Measurements from ENCODE around the gene FRRS1. TPM values are rescaled to one million over a fixed set of nuclear protein-coding genes. Genes with fewer than 3 reads are reported as not detected.
"Not testable (repeated sequence)": the region's sequence is repeated elsewhere in the genome, so short reads cannot be mapped to it uniquely, and the experiment has no call there.

The FRRS1 gene
- total RNA-seq, 1 donor, result 24.7 TPM

DNA sequence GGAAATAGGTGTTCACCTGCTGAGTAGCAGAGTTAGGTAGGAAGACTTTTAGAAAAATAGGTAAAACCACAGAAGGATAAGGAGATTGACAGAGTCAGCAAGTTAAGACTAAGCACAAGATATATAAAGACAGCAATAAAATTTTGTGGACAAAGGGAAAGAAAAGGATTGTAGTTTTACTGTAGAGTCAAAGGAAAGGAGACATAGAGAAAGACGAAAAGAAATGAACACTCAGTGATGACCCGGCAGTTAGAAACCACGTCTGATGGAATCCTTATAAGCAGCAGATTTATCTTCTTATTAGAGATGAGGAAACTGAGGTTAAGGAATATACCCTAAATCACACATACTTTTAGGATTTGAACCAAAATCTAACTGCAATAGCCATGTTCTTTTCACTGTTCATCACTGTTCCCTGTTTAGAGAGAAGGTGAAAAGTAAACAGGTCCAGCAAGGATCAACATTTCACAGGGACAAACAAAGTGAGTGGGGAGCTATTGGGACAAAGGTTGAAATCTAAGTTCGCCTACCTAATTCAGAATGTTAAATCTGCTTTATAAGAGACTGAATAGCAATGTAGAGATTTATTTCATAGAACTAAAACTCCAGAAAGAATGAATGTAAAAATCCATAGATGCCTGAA is 6.8 kb downstream of the FRRS1 start:
- TF ChIP-seq, protein P1, sequence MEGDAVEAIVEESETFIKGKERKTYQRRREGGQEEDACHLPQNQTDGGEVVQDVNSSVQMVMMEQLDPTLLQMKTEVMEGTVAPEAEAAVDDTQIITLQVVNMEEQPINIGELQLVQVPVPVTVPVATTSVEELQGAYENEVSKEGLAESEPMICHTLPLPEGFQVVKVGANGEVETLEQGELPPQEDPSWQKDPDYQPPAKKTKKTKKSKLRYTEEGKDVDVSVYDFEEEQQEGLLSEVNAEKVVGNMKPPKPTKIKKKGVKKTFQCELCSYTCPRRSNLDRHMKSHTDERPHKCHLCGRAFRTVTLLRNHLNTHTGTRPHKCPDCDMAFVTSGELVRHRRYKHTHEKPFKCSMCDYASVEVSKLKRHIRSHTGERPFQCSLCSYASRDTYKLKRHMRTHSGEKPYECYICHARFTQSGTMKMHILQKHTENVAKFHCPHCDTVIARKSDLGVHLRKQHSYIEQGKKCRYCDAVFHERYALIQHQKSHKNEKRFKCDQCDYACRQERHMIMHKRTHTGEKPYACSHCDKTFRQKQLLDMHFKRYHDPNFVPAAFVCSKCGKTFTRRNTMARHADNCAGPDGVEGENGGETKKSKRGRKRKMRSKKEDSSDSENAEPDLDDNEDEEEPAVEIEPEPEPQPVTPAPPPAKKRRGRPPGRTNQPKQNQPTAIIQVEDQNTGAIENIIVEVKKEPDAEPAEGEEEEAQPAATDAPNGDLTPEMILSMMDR (IDR thresholded peaks at IDR 0.05; ENCODE audit: insufficient read depth, low read length), result no peak
- DNase-seq (ENCODE audit: low read depth), result no peak
- H3K4me3 ChIP-seq (ENCODE audit: low read depth, low read length), result no peak overlapping the region

DNA sequence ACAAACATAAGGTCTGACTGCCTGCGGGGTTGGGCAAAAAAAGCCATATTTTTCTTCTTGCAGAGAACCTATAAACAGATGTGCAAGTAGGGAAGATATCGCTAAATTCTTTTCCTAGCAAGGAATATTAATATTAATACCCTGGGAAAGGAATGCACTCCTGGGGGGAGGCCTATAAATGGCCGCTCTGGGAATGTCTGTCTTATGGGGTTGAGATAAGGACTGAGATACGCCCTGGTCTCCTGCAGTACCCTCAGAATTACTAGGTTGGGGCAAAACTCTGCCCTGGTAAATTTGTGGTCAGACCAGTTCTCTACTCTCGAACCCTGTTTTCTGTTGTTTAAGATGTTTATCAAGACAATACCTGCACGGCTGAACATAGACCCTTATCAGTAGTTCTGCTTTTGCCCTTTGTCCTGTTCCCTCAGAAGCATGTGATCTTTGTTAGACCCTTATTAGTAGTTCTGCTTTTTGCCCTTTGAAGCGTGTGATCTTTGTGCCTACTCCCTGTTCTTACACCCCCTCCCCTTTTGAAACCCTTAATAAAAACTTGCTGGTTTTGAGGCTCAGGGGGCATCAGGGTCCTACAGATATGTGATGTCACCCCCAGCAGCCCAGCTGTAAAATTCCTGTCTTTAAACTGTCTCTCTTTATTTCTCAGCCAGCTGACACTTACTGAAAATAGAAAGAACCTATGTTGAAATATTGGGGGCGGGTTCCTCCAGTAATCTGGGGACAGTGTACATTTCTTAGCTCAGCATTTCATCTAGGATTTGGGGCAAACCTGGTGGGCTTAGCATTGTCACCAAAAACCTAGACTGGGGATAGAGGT is 7.5 kb downstream of the FRRS1 start:
- DNase-seq (ENCODE audit: low read depth); H3K4me3 ChIP-seq (ENCODE audit: low read depth, low read length): not testable (repeated sequence)

DNA sequence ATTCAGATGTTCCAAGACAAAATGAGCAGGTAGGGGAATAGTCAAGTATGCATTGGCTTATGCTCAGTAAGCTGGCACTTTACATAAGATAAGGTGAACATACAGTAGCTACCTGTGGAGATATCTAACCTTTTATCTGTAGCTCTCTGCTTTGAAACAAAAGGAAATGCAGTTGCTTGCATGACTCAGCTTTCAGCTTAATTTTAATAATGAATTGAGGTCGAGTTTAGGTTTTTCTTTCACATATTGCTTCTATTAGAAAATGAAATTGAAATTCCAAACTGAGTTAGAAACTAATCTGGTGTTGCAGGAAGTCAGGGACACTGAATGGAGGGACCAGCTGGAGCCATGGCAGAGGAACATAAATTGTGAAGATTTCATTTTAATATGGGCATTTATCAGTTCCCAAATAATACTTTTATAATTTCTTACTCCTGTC is 8.3 kb downstream of the FRRS1 start:
- no peak for DNase-seq (ENCODE audit: low read depth)
- TF ChIP-seq, protein P1 (IDR thresholded peaks at IDR 0.05; ENCODE audit: insufficient read depth, low read length), result no peak
- no peak overlapping the region for H3K4me3 ChIP-seq (ENCODE audit: low read depth, low read length)

- TF ChIP-seq, protein P1 (IDR thresholded peaks at IDR 0.05; ENCODE audit: insufficient read depth, low read length), result no peak
- H3K4me3 ChIP-seq (ENCODE audit: low read depth, low read length), result no peak overlapping the region
- peak; percentile 63 for DNase-seq (ENCODE audit: low read depth)
These were observed 9.8 kb downstream of the FRRS1 start for GRCh38 chr1:99756598-99756997.

GRCh38 chr1:99755664-99756063 is 10.8 kb downstream of the FRRS1 start:
- no peak overlapping the region for H3K4me3 ChIP-seq (ENCODE audit: low read depth, low read length)
- DNase-seq (ENCODE audit: low read depth), result no peak
- TF ChIP-seq, protein P1 (IDR thresholded peaks at IDR 0.05; ENCODE audit: insufficient read depth, low read length), result no peak

DNA sequence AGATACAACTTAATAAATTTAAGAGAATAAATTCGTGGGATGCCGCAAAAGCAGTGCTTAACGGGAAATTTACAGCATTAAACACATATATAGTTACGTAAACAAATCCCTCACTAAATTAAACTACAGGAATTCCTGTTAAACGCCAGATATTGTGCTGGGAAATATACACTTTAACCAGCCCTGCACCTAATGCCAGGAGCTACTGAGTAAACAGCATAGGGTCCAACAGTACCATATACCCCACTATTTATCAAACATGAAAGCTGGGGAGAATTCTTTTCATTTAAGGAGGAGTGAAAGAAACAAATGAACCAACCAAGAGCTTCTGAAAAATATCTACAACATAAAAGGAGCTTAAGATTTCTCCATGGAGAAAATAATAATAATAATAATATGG is 11.7 kb downstream of the FRRS1 start:
- DNase-seq (ENCODE audit: low read depth), result no peak
- TF ChIP-seq, protein P1 (IDR thresholded peaks at IDR 0.05; ENCODE audit: insufficient read depth, low read length), result no peak
- no peak overlapping the region for H3K4me3 ChIP-seq (ENCODE audit: low read depth, low read length)

DNA sequence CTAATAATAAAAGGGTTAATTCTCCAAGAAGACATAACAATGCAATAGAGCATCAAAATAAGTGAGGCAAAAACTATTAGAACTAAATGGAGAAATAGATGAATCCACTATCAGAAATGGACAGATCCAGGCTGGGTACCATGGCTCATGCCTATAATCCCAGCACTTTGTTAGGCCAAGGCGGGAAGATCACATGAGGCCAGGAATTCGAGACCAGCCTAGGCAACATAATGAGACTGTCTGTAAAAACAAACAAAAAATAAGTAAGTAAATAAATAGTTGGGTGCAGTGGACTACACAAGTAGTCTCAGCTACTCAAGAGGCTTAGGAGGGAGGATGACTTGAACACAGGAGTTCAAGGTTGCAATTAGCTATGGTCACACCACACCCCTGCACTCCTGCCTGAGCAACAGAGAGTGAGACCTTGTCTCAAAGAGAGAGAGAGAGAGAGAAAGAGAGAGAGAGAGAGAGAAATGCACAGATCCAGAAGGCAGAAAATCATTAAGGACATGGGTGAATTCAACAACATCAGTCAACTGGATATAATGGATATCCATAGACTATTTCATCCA is 12.3 kb downstream of the FRRS1 start:
- TF ChIP-seq, protein P1 (IDR thresholded peaks at IDR 0.05; ENCODE audit: insufficient read depth, low read length), result no peak

More for the DNA sequence above, 12.3 kb downstream of the FRRS1 start:
- H3K4me3 ChIP-seq (ENCODE audit: low read depth, low read length), result no peak overlapping the region
- DNase-seq (ENCODE audit: low read depth), result no peak
